Measurements from ENCODE around the gene MT1B. TPM values are rescaled to one million over a fixed set of nuclear protein-coding genes. Genes with fewer than 3 reads are reported as not detected.
A peak's percentile ranks its signal among the peaks of the same experiment; 100 is the strongest.

Gene MT1B
- total and polyA plus RNA-seq, 2 of the 13 experiments (the other 11 are each of a cell fraction or from before 2014, with no cell fraction given), result 0.89 TPM; not detected in 1

- TF ChIP-seq HDAC2 (CRISPR knock-in tag; IDR thresholded peaks at IDR 0.05) (no peak; the same call in 1 of the 2 replicates), ZFP82 (CRISPR knock-in tag; IDR thresholded peaks at IDR 0.05; ENCODE audit: borderline replicate concordance) (no peak), POGZ (CRISPR knock-in tag; IDR thresholded peaks at IDR 0.05) (no peak), ZNF337 (CRISPR knock-in tag; IDR thresholded peaks at IDR 0.05; ENCODE audit: borderline replicate concordance, low read depth) (0 out of 2 replicates have a peak, but pooled peaks have one; percentile 4), IKZF4 (CRISPR knock-in tag; IDR thresholded peaks at IDR 0.05; ENCODE audit: borderline replicate concordance, low read depth, not compliant biosample characterization) (no peak), ZNF639 (CRISPR knock-in tag; conservative IDR thresholded peaks at IDR 0.05) (no peak), NR1H2 (CRISPR knock-in tag; IDR thresholded peaks at IDR 0.05; ENCODE audit: borderline replicate concordance, low read depth) (no peak), REL (CRISPR knock-in tag; conservative IDR thresholded peaks at IDR 0.05) (0 out of 2 replicates have a peak, but pooled peaks have one; percentile 19), ZNF557 (CRISPR knock-in tag; IDR thresholded peaks at IDR 0.05) (0 out of 2 replicates have a peak, but pooled peaks have one; percentile 16), UBTF (CRISPR knock-in tag; IDR thresholded peaks at IDR 0.05) (0 out of 2 replicates have a peak, but pooled peaks have one; percentile 26), KDM5B (CRISPR knock-in tag; IDR thresholded peaks at IDR 0.05; ENCODE audit: borderline replicate concordance) (no peak), ZNF556 (CRISPR knock-in tag; IDR thresholded peaks at IDR 0.05; ENCODE audit: borderline replicate concordance) (no peak; the same call in 1 of the 2 replicates), SMAD3 (CRISPR knock-in tag; IDR thresholded peaks at IDR 0.05) (no peak), CENPX (CRISPR knock-in tag; IDR thresholded peaks at IDR 0.05) (no peak), MIER2 (CRISPR knock-in tag; IDR thresholded peaks at IDR 0.05) (0 out of 2 replicates have a peak, but pooled peaks have one; percentile 17), ZNF264 (CRISPR knock-in tag; IDR thresholded peaks at IDR 0.05) (no peak), ZNF569 (CRISPR knock-in tag; IDR thresholded peaks at IDR 0.05; ENCODE audit: borderline replicate concordance) (no peak), BHLHE40 (IDR thresholded peaks at IDR 0.05; ENCODE audit: low read length) (no peak), ZBTB38 (CRISPR knock-in tag; IDR thresholded peaks at IDR 0.05) (no peak), ZFYVE20 (CRISPR knock-in tag; IDR thresholded peaks at IDR 0.05; ENCODE audit: borderline replicate concordance, low read depth) (no peak), ZNF850 (CRISPR knock-in tag; conservative IDR thresholded peaks at IDR 0.05) (no peak), SMAD1 (CRISPR knock-in tag; IDR thresholded peaks at IDR 0.05; ENCODE audit: borderline replicate concordance, low read depth) (no peak), NCOA2 (CRISPR knock-in tag; IDR thresholded peaks at IDR 0.05) (no peak), ZFX (CRISPR knock-in tag; IDR thresholded peaks at IDR 0.05; ENCODE audit: low read depth) (no peak), ZNF24 (IDR thresholded peaks at IDR 0.05) (no peak)
- TF ChIP-seq, protein P1, sequence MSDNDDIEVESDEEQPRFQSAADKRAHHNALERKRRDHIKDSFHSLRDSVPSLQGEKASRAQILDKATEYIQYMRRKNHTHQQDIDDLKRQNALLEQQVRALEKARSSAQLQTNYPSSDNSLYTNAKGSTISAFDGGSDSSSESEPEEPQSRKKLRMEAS (IDR thresholded peaks at IDR 0.05), result no peak
- TF ChIP-seq, protein P2, sequence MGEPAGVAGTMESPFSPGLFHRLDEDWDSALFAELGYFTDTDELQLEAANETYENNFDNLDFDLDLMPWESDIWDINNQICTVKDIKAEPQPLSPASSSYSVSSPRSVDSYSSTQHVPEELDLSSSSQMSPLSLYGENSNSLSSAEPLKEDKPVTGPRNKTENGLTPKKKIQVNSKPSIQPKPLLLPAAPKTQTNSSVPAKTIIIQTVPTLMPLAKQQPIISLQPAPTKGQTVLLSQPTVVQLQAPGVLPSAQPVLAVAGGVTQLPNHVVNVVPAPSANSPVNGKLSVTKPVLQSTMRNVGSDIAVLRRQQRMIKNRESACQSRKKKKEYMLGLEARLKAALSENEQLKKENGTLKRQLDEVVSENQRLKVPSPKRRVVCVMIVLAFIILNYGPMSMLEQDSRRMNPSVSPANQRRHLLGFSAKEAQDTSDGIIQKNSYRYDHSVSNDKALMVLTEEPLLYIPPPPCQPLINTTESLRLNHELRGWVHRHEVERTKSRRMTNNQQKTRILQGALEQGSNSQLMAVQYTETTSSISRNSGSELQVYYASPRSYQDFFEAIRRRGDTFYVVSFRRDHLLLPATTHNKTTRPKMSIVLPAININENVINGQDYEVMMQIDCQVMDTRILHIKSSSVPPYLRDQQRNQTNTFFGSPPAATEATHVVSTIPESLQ (CRISPR knock-in tag; conservative IDR thresholded peaks at IDR 0.05), result no peak
Measured at GRCh38 chr16:56609463-56609921, 42.2 kb upstream of the MT1B start (continued).
